Activated CD4-positive, alpha-beta T cell treated with anti-CD3 and anti-CD28 coated beads, Interleukin-2, amount 50 U/mL, for 1 hour (primary cell): Measurements from ENCODE around the gene RNF167.

Source experiments
- DNase-seq: peaks from one replicate; pipeline ENCODE4 v3.0.0-alpha.2; 2020

The RNF167 gene

GRCh38 chr17:4939796-4940554 is at the start of gene RNF167, which contains the start of gene SLC25A11:
Gene RNF167, plus strand, starts transcription at chr17:4940268. Its CDS starts 642 bp downstream, at chr17:4940910.
Gene SLC25A11, minus strand, starts transcription at chr17:4940046. Its CDS starts 136 bp downstream, at chr17:4939910.
- peak; percentile 92 for DNase-seq

DNA sequence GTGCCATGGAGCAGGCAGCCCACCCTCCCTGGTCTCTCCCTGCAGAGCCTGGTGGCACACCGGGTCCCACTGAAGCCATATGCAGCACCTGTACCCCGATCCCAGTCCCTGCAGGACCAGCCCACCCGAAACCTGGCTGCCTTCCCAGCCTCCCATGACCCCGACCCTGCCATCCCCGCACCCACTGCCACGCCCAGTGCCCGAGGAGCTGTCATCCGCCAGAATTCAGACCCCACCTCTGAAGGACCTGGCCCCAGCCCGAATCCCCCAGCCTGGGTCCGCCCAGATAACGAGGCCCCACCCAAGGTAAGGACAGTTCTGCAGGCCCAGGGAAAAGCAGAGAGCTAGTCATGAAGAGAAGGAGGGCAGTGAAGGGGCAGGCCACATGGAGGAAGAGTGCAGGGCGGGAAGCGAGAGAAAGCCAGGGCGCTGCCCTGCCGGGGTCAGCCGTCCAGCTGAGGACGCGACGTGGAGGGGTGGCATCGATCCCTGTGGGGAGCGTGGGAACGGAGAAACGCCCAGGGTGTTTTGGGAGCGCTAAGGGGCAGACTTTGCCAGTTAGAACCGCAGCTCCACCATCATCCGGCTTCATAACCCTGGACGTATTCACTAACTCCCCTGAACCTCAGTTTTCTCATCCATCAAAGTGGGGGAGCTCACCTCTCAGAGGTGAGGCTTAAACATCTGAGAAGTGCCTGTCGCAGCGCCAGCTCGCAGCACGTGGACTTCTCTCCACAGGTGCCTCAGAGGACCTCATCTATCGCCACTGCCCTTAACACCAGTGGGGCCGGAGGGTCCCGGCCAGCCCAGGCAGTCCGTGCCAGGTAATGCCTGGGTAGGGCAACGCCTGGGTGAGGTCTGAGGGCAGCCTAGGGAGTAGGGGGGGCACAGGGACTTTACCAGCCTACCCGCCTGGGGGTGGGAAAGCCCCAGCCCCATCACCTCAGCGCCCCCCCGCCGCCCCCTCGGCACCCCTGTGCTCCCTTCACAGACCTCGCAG is 48.4 kb upstream of the RNF167 start:
- no peak for DNase-seq

DNA sequence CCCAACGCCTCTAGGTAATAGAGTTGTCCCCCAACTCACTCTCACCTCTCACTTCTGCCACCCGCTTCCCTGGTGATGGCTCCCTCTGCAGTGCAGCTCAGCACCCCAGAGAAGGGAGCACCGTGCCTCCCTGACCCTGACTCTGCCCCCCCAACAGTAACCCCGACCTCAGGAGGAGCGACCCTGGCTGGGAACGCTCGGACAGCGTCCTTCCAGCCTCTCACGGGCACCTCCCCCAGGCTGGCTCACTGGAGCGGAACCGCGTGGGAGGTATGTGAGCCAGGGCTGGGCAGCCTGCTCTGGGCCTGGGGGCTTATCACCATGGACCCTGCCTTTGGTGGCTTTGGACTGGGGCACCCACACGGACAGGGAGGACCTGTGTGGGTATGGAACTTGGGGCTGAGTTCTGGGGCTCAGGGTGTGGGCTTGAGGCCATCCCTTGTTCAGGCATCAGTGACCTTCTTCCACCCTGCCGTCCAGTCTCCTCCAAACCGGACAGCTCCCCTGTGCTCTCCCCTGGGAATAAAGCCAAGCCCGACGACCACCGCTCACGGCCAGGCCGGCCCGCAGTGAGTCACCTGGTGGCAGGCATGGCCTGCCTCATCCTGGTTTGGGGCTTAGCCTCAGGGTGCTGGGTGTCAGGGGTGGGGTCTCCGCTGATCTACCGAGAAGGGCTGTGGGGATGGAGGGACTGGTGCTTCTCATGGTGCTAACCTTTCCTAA is 47.4 kb upstream of the RNF167 start:
- no peak for DNase-seq

GRCh38 chr17:4893272-4893671 is 46.8 kb upstream of the RNF167 start:
- no peak for DNase-seq

DNA sequence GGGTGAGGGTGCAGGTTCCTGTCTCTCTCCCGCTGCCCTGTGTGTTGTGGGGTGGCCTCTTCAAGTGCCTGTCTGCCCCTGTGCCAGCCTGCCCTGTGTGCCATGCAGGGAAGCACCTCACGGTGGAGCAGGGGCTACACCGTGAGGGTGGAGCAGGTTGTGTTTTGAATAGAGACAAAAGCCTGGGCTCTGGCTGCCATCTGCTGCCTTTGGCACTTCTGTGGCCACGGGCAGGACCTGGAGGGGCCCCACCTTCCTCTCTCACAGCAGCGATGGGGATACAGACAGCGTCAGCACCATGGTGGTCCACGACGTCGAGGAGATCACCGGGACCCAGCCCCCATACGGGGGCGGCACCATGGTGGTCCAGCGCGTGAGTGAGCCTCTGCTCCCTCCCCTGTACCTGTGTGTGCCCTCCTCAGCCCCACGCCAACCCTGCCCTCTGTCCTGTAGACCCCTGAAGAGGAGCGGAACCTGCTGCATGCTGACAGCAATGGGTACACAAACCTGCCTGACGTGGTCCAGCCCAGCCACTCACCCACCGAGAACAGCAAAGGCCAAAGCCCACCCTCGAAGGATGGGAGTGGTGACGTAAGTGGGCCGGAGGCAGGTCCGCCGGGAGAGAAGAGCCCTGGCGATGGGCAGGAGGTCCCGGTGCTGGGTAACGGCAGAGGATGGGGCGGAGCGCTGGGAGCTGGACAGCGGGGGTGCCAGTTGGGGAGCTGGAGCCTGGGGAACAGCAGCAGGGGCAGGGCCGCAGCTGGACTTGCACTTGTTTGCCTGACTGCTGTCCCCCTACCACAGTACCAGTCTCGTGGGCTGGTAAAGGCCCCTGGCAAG is 46.1 kb upstream of the RNF167 start:
- no peak for DNase-seq

- no peak for DNase-seq
Observed at GRCh38 chr17:4895121-4895520, 44.9 kb upstream of the RNF167 start.

DNA sequence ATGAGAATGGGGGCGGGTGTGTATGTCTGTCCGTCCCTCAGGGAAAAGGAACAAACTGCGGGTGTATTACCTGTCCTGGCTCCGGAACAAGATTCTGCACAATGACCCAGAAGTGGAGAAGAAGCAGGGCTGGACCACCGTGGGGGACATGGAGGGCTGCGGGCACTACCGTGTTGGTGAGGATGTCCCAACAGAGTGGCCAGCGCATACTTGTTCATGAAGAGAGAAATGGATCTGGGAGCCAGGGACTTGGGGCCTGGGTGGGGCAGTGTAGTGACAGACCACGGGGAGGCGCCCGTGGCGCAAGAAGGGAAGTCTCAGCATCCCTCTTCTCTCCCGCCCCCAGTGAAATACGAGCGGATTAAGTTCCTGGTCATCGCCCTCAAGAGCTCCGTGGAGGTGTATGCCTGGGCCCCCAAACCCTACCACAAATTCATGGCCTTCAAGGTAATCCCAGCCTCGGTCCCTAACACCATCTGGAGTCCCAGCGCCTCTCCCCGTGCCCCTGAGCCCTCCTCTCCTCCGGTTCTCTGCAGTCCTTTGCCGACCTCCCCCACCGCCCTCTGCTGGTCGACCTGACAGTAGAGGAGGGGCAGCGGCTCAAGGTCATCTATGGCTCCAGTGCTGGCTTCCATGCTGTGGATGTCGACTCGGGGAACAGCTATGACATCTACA is 44.3 kb upstream of the RNF167 start:
- DNase-seq: no peak

- DNase-seq: no peak
Observed at GRCh38 chr17:4896332-4897197, 43.5 kb upstream of the RNF167 start.

- DNase-seq: no peak
Observed at GRCh38 chr17:4897198-4897687, 42.8 kb upstream of the RNF167 start.

DNA sequence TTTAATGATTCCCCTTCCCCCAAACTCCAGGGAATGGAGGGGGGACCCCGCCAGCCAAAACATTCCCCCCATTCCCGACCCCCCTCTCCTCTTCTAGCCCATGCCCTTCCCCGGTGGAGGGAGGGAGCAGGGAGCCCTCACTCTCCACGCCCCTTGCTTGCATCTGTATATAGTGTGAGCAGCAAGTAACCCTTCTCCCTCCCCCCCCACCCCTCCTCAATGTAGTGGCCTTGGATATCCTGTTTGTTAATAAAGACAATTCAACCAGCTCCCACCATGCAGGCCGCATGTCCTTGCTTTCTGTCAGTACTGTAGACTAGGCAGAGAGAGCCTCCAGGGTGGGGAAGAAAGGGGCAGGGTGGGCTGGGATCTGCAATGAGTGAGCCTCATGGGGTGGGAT is 42.3 kb upstream of the RNF167 start:
- DNase-seq: no peak

GRCh38 chr17:4898351-4898750 is 41.7 kb upstream of the RNF167 start:
- no peak for DNase-seq

- DNase-seq: no peak
Observed at GRCh38 chr17:4898927-4899326, 41.1 kb upstream of the RNF167 start.

DNA sequence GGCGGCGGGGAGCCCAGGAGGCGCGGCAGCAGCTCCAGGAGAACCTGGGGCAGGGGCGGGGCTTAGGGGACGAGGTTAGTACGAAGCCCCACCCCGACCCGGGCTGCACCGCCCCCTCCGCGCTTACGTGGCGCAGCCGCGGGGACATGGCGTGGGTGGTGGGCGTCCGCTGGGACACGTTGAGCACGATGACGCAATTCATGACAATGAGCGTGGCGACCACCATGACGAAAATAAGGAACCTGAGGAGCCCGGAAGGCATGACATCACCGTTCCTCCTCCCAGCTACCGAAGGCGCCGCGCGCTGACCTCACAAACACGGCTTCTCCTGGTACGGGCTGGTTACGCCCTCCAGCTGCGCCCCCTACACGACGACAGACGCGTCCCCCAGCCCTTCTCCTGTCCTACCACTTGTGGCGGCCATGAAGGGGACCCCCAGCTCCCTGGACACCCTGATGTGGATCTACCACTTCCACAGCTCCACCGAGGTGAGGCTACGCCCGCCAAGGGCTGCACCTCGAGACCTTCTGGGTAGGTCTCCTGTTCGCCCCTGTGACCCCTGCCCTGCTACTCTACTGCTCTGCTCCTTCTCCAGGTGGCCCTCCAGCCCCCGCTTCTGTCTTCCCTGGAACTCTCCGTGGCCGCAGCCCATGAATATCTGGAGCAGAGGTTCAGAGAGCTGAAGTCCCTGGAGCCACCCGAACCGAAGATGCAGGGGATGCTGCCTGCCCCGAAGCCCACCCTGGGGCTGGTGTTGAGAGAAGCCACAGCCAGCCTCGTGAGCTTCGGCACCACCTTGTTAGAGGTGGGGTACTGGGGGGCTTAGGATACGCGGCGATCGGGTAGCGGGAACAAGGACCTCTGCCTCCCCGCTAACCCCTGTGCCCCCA is 40.5 kb upstream of the RNF167 start, which contains the start of gene C17orf107:
TSS of gene C17orf107 (plus strand) at position 196 of the 890 bp plus-strand sequence. CDS start at position 423, 227 bp downstream.
- peak; percentile 94 for DNase-seq

DNA sequence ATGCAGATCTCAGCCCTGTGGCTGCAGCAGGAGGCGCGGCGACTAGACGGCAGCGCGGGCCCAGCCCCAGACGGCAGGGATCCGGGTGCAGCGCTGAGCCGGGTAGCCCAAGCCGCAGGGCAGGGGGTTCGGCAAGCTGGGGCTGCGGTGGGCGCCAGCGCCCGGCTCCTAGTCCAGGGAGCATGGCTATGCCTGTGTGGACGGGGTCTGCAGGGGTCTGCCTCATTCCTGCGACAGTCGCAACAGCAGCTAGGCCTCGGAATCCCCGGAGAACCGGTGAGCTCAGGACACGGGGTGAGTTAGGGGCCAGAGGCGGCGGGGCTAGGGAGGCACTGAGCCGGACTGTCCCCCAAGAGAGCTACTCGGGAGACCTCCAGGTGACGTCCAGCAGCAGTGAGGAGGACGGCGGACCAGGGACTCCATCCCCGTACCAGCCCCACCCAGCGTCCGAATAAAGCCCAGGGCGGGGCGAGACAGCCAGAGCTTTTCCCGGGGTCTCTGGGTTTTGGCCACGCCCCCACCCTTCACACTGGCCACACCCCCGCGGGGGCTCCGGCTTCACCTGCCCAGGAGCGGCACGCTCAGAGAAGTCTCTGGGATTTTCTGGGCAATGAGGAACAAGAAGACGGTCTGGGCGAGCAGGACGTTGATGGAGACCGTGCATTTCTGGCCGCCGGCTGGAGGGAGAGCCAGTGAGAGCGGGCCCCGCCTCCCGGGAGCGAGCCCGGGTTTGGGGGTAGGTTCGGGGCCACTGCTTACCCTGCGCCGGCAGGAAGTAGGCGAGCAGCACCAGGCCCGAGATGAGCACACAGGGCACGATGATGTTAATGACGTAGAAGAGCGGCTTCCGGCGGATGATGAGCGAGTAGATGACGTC is 39.6 kb upstream of the RNF167 start:
- peak; percentile 55 for DNase-seq

DNA sequence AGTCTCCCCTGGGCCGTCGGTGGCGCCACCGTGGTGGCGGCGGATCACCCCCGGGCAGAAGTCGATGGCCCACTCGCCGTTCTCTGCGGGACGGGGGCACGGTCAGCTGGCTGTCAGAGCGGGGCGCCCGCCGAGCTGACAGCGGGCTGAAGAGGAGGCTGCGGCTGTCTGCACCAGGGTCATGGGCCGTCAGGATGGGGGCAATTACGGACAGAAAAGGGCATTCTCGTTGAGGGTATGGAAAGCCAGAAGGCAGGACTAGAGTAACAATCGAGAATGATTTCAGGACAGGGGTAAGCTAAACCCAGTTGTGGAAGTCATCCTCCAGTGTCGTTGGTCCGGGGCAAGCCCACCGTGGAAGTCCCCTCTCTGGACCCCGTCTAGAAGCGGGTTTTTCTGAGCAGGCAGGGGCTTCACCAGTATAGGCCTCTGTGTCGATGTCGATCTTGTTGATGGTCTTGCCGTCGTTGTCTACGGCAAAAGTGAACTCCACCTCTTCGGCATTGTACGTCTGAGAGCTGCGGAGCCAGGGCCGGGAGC is 38.9 kb upstream of the RNF167 start:
- no peak for DNase-seq

GRCh38 chr17:4901648-4902344 is 38.3 kb upstream of the RNF167 start:
- peak; percentile 10 for DNase-seq

DNA sequence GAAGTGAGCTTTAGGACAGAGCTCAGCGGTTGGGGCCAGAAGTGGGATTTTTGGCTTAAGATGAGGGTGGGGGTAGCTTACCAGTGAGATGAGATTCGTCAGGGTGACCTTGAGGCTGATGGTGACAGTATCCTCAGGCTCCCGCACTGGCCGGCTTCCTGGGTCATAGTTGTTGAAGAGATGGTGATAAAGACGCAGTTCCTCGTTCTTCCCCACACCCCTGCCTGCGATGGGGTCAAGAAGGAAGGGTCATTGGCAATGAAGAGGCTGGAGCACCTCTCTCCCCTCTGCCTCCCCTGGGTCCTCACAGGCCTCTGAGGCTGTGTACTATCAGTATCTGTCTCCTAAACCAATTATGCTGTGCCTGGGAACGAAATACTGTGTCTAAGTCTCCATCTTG is 37.5 kb upstream of the RNF167 start:
- no peak for DNase-seq
